HepG2 (cell line): Measurements from ENCODE around the gene EPB41L4A. TPM values are rescaled to one million over a fixed set of nuclear protein-coding genes. Genes with fewer than 3 reads are reported as not detected.
A peak's percentile ranks its signal among the peaks of the same experiment; 100 is the strongest.

Experiments used
- AHR ChIP-seq: IDR thresholded peaks from 2 replicates; pipeline ENCODE4 v1.6.1; 2018; ENCODE audit warnings: missing genetic modification reagents, missing compliant biosample characterization
- CENPX ChIP-seq: sonication (generic); formaldehyde crosslinking; IDR thresholded peaks from 2 replicates; pipeline ENCODE4 v1.9.0; 2021; ENCODE audit warnings: mild to moderate bottlenecking, missing genetic modification reagents, moderate library complexity
- HDAC6 ChIP-seq: fragments of 200-600 bp; sonication (generic); IDR thresholded peaks from 2 replicates; pipeline ENCODE4 v1.7.0; 2017; ENCODE audit warnings: mild to moderate bottlenecking, antibody characterized with exemption, low read length, low read depth
- HMG20A ChIP-seq: IDR thresholded peaks from 2 replicates; pipeline ENCODE4 v1.6.1; 2016; ENCODE audit warnings: borderline replicate concordance
- JDP2 ChIP-seq: sonication (generic); formaldehyde crosslinking; IDR thresholded peaks from 2 replicates; pipeline ENCODE4 v1.8.1; 2022; ENCODE audit warnings: missing genetic modification reagents, borderline replicate concordance
- KAT7 ChIP-seq: IDR thresholded peaks from 2 replicates; pipeline ENCODE4 v1.6.1; 2018; ENCODE audit warnings: borderline replicate concordance, missing compliant biosample characterization
- MTA3 ChIP-seq: sonication (generic); formaldehyde crosslinking; IDR thresholded peaks from 2 replicates; pipeline ENCODE4 v1.4.0; 2020; ENCODE audit warnings: missing genetic modification reagents
- NONO ChIP-seq, 2 experiments: fragments of 450-650 bp in 1 of 2; sonication (generic) in 1 of 2; formaldehyde crosslinking in 1 of 2; IDR thresholded peaks in 1 of 2; conservative IDR thresholded peaks in 1 of 2; 2 replicates each; pipeline versions ENCODE4 v1.6.1 to v1.8.0; 2017 to 2022; ENCODE audit warnings: mild to moderate bottlenecking in 1 of 2, missing genetic modification reagents in 1 of 2, moderate library complexity in 1 of 2
- PCBP2 ChIP-seq: fragments of 200-400 bp; formaldehyde crosslinking; optimal IDR thresholded peaks from 2 replicates; pipeline ENCODE3; 2018; ENCODE audit warnings: low read length, low read depth; ENCODE audit not compliant: poor library complexity, severe bottlenecking
- SRSF1 ChIP-seq: fragments of 200-400 bp; formaldehyde crosslinking; optimal IDR thresholded peaks from 2 replicates; pipeline ENCODE3; 2017; ENCODE audit warnings: mild to moderate bottlenecking, low read depth, low read length, moderate library complexity
- TOPORS ChIP-seq: sonication (generic); formaldehyde crosslinking; IDR thresholded peaks from 2 replicates; pipeline ENCODE4 v1.8.0; 2023; ENCODE audit warnings: mild to moderate bottlenecking, missing genetic modification reagents
- ZBTB8A ChIP-seq: sonication (generic); formaldehyde crosslinking; IDR thresholded peaks from 2 replicates; pipeline ENCODE4 v1.4.0; 2020; ENCODE audit warnings: mild to moderate bottlenecking, low read depth, missing genetic modification reagents, borderline replicate concordance
- ZNF232 ChIP-seq: sonication (generic); formaldehyde crosslinking; IDR thresholded peaks from 2 replicates; pipeline ENCODE4 v1.4.0; 2020; ENCODE audit warnings: missing genetic modification reagents, borderline replicate concordance
- ZNF343 ChIP-seq: sonication (generic); formaldehyde crosslinking; IDR thresholded peaks from 2 replicates; pipeline ENCODE4 v1.4.0; 2020; ENCODE audit warnings: mild to moderate bottlenecking, missing genetic modification reagents
- polyA plus RNA-seq, 8 experiments: library from polyadenylated mRNA; depleted of rRNA in 3 of 8; stranded (reverse) in 7 of 8; unstranded in 1 of 8; fragments of >200 nt; fragmentation: Illumina TruSeq in 4 of 8; extraction: Trizol in 4 of 8; gene quantifications; 2 replicates each; pipeline versions ENCODE4 v1.2.1 to v1.2.3, GENCODE V29; 2011 to 2016; ENCODE audit warnings: low read depth in 4 of 8, missing spikeins in 1 of 8, mixed read lengths in 1 of 8; ENCODE audit not compliant: insufficient read depth in 1 of 8
- total RNA-seq, 5 experiments: library from RNA; depleted of rRNA; stranded (reverse); fragments of >200 nt; fragmentation: Illumina TruSeq; extraction: Trizol; gene quantifications; 2 replicates each; pipeline ENCODE4 v1.2.3, GENCODE V29; 2016; ENCODE audit warnings: low read depth in 1 of 5
- TF ChIP-seq, protein P1 (sequence below): sonication (generic); formaldehyde crosslinking; IDR thresholded peaks from 2 replicates; pipeline ENCODE4 v1.4.0; 2020; ENCODE audit warnings: missing genetic modification reagents
- TF ChIP-seq, protein P2 (sequence below): IDR thresholded peaks from 2 replicates; pipeline ENCODE4 v1.6.1; 2016; ENCODE audit warnings: low read depth, control low read depth
- TF ChIP-seq, protein P3 (sequence below): sonication (generic); formaldehyde crosslinking; IDR thresholded peaks from 2 replicates; pipeline ENCODE4 v1.9.0; 2021; ENCODE audit warnings: mild to moderate bottlenecking, missing genetic modification reagents

The EPB41L4A gene
- total and polyA plus RNA-seq, 2 of the 13 experiments (the other 11 are each of a cell fraction or from before 2014, with no cell fraction given): 0.07 TPM; not detected in 1

DNA sequence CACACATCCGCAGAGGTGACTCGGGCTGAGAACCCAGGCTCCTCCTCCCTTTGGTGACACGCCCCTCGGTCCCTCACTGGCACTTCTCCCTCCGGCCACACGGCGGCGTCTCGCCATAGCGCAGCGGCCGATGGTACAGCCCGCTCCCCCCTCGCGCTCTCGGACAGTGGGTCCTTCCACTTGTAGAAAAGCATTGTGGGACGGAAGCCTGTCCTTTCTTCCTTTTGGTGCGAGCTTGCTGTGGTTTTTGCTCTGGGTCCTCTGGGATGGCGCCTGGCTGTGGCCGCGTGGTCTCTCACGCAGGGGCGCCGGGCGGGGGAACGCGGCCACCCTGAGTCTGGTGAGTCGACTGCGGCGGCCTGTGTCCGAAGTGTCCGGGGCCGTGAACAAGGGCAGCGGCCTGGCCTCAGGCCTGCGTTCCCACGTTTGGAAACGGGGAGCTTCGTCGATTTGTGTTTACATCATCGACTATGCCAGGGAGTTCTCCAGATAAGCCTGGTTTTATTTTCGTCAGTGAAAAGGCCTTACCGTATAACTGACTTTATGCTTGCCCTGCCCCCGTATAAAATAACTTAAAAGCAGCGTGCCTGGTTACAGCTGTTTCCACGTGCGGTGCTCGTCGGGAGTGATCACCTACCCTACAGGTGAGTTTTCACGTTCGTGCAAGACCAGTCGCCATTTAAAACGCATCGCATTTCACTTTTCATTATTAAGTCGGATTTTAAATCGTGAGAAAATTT, 258.3 kb downstream of the EPB41L4A start (continued):
- TF ChIP-seq, protein P1, sequence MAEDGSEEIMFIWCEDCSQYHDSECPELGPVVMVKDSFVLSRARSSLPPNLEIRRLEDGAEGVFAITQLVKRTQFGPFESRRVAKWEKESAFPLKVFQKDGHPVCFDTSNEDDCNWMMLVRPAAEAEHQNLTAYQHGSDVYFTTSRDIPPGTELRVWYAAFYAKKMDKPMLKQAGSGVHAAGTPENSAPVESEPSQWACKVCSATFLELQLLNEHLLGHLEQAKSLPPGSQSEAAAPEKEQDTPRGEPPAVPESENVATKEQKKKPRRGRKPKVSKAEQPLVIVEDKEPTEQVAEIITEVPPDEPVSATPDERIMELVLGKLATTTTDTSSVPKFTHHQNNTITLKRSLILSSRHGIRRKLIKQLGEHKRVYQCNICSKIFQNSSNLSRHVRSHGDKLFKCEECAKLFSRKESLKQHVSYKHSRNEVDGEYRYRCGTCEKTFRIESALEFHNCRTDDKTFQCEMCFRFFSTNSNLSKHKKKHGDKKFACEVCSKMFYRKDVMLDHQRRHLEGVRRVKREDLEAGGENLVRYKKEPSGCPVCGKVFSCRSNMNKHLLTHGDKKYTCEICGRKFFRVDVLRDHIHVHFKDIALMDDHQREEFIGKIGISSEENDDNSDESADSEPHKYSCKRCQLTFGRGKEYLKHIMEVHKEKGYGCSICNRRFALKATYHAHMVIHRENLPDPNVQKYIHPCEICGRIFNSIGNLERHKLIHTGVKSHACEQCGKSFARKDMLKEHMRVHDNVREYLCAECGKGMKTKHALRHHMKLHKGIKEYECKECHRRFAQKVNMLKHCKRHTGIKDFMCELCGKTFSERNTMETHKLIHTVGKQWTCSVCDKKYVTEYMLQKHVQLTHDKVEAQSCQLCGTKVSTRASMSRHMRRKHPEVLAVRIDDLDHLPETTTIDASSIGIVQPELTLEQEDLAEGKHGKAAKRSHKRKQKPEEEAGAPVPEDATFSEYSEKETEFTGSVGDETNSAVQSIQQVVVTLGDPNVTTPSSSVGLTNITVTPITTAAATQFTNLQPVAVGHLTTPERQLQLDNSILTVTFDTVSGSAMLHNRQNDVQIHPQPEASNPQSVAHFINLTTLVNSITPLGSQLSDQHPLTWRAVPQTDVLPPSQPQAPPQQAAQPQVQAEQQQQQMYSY (CRISPR knock-in tag): no peak
- TF ChIP-seq PCBP2: no peak
- 0 out of 2 replicates have a peak, but pooled peaks have one; percentile 52 for TF ChIP-seq NONO (IDR thresholded peaks at IDR 0.05)
- peak; percentile 98 for TF ChIP-seq NONO (CRISPR knock-in tag; conservative IDR thresholded peaks at IDR 0.05)
- 0 out of 2 replicates have a peak, but pooled peaks have one; percentile 59 for TF ChIP-seq ZNF343
- TF ChIP-seq ZBTB8A (CRISPR knock-in tag): no peak
- no peak for TF ChIP-seq HDAC6
- TF ChIP-seq, protein P2, sequence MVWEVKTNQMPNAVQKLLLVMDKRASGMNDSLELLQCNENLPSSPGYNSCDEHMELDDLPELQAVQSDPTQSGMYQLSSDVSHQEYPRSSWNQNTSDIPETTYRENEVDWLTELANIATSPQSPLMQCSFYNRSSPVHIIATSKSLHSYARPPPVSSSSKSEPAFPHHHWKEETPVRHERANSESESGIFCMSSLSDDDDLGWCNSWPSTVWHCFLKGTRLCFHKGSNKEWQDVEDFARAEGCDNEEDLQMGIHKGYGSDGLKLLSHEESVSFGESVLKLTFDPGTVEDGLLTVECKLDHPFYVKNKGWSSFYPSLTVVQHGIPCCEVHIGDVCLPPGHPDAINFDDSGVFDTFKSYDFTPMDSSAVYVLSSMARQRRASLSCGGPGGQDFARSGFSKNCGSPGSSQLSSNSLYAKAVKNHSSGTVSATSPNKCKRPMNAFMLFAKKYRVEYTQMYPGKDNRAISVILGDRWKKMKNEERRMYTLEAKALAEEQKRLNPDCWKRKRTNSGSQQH (CRISPR knock-in tag): peak; percentile 70; the same call in 1 of the 2 replicates
- TF ChIP-seq, protein P3, sequence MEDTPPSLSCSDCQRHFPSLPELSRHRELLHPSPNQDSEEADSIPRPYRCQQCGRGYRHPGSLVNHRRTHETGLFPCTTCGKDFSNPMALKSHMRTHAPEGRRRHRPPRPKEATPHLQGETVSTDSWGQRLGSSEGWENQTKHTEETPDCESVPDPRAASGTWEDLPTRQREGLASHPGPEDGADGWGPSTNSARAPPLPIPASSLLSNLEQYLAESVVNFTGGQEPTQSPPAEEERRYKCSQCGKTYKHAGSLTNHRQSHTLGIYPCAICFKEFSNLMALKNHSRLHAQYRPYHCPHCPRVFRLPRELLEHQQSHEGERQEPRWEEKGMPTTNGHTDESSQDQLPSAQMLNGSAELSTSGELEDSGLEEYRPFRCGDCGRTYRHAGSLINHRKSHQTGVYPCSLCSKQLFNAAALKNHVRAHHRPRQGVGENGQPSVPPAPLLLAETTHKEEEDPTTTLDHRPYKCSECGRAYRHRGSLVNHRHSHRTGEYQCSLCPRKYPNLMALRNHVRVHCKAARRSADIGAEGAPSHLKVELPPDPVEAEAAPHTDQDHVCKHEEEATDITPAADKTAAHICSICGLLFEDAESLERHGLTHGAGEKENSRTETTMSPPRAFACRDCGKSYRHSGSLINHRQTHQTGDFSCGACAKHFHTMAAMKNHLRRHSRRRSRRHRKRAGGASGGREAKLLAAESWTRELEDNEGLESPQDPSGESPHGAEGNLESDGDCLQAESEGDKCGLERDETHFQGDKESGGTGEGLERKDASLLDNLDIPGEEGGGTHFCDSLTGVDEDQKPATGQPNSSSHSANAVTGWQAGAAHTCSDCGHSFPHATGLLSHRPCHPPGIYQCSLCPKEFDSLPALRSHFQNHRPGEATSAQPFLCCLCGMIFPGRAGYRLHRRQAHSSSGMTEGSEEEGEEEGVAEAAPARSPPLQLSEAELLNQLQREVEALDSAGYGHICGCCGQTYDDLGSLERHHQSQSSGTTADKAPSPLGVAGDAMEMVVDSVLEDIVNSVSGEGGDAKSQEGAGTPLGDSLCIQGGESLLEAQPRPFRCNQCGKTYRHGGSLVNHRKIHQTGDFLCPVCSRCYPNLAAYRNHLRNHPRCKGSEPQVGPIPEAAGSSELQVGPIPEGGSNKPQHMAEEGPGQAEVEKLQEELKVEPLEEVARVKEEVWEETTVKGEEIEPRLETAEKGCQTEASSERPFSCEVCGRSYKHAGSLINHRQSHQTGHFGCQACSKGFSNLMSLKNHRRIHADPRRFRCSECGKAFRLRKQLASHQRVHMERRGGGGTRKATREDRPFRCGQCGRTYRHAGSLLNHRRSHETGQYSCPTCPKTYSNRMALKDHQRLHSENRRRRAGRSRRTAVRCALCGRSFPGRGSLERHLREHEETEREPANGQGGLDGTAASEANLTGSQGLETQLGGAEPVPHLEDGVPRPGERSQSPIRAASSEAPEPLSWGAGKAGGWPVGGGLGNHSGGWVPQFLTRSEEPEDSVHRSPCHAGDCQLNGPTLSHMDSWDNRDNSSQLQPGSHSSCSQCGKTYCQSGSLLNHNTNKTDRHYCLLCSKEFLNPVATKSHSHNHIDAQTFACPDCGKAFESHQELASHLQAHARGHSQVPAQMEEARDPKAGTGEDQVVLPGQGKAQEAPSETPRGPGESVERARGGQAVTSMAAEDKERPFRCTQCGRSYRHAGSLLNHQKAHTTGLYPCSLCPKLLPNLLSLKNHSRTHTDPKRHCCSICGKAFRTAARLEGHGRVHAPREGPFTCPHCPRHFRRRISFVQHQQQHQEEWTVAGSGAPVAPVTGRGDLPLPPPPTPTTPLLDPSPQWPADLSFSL (CRISPR knock-in tag): no peak
- no peak for TF ChIP-seq MTA3 (CRISPR knock-in tag)
- no peak; the same call in 1 of the 2 replicates for TF ChIP-seq AHR
- no peak for TF ChIP-seq CENPX
- TF ChIP-seq TOPORS: peak; percentile 43; the same call in 1 of the 2 replicates
- TF ChIP-seq JDP2: no peak
- TF ChIP-seq KAT7: peak; percentile 78
- peak; percentile 45; the same call in 1 of the 2 replicates for TF ChIP-seq HMG20A (CRISPR knock-in tag)
- TF ChIP-seq SRSF1: no peak
- peak; percentile 62 for TF ChIP-seq ZNF232
